GOT3 (cell line): Measurements from ENCODE around the gene ITIH5.
"Not testable (repeated sequence)": the region's sequence is repeated elsewhere in the genome, so short reads cannot be mapped to it uniquely, and the experiment has no call there.

Source experiments
- DNase-seq: peaks from one replicate; lab custom pipeline; 2025; ENCODE audit warnings: mixed read lengths; lab: John Stamatoyannopoulos, UW

ITIH5 gene

GRCh38 chr10:7687228-7687907 is 20.6 kb upstream of the ITIH5 start:
- peak; percentile 35 for DNase-seq

DNA sequence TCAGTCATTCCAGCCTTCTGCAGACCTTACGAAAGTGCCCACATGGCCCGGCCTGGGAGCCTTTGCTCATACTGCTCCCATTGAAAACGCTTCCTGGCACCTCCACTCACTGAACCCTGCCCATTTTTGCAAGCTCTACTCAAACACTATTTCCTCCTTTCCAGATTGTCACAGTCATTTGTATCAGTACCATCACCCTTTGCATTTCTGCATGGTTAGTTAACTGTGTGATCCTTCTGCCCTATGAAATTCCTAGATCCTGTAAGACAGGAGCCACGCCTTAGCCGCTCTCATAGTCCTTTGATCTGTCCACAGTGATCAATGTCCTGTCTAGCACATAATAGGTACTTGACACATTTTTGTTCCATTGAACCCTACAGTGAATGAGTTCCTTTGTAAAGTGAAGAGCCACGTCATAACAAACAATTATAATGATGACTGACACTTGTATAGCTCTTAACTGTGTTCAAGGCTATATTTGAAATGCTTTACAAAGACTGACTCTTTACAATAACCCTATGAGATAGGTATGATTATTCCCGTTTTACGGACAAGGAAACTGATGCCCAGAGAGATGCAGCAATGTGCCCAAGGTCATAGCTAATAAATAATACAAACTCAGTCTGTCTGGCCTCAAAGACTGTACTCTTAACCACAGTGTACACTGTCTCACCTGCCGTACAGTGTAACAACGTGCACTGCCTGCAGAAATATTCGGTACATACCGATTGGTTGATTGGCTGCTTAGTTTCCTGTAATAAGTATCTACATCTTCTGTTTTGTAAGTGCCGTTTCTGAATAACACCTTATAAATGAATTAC is 19.8 kb upstream of the ITIH5 start:
- DNase-seq, result no peak

- not testable (repeated sequence) for DNase-seq
Observed at GRCh38 chr10:7680078-7680477, 13.3 kb upstream of the ITIH5 start.

DNA sequence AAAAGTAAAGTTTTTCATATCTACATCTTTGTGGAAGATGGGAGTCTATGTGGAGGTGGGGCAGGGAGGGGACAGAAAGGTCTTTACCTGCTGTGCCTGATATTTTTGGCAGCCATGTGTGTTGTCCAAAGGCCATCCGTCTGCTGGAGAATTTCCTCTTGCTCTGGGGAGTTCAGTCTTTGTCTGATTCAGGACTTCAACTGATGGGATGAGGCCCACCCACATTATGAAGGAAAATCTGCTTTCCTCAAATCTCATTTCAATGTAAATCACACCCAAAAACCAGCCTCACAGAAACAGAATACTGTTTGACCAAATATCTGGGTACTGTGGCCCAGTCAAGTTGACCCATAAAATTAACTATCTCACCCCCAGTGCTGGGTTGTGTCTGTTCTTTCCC is 12.5 kb upstream of the ITIH5 start:
- DNase-seq, result no peak

- DNase-seq, result no peak
Observed at GRCh38 chr10:7672341-7673134, 5.8 kb upstream of the ITIH5 start.

DNA sequence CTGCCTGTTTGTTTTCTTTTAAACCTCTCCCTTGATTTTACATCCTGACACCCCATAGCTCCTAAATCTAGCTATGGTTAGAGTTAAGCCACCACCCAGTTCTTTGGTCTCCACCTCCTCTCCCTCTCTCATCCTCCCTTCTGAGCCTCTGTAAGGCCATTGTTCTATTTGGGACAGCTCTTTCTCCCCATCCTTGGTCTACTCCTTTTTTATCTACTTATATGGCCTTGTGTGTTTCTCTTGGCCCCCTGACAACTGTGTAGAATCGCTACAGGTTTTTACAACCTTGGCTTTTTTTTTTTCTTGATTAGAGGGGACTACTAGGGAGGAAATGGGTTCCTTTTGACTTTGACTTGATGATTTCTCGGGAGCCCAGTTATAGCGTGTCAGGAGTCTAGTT is 3.4 kb upstream of the ITIH5 start:
- DNase-seq, result no peak

GRCh38 chr10:7667262-7668141 is 736 bp upstream of the ITIH5 start:
- DNase-seq, result no peak

- DNase-seq, result no peak
Observed at GRCh38 chr10:7665767-7666166, 999 bp downstream of the ITIH5 start.

- DNase-seq, result no peak
Observed at GRCh38 chr10:7664707-7665106, 2.1 kb downstream of the ITIH5 start.

GRCh38 chr10:7662522-7662921 is 4.2 kb downstream of the ITIH5 start:
- no peak for DNase-seq

DNA sequence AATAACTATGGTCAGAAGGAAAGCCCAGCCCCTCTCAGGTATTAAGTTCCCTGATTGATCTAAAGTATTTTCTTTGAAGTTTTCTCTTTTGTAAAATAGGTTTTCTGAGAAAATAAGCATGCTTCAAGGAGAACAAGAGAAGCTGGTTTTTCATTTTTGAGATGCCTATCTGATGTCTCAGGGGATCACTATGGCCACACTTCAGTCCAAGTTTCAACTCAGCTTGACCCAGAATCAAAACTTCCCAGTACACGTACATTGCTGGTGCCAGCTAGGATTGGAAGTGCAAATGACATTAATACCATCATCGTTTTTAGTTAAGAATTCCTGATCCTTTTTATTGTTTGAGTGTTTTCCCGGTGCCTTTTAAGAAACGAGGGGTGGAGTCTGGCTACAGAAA is 7.2 kb downstream of the ITIH5 start:
- DNase-seq, result no peak

- no peak for DNase-seq
Observed at GRCh38 chr10:7657552-7657951, 9.2 kb downstream of the ITIH5 start.

GRCh38 chr10:7657079-7657478 is 9.7 kb downstream of the ITIH5 start:
- not testable (repeated sequence) for DNase-seq

GRCh38 chr10:7651853-7652470 is 14.8 kb downstream of the ITIH5 start:
- no peak for DNase-seq

- DNase-seq, result no peak
Observed at GRCh38 chr10:7649673-7650300, 17.0 kb downstream of the ITIH5 start.

GRCh38 chr10:7647062-7647664 is 19.6 kb downstream of the ITIH5 start:
- no peak for DNase-seq

DNA sequence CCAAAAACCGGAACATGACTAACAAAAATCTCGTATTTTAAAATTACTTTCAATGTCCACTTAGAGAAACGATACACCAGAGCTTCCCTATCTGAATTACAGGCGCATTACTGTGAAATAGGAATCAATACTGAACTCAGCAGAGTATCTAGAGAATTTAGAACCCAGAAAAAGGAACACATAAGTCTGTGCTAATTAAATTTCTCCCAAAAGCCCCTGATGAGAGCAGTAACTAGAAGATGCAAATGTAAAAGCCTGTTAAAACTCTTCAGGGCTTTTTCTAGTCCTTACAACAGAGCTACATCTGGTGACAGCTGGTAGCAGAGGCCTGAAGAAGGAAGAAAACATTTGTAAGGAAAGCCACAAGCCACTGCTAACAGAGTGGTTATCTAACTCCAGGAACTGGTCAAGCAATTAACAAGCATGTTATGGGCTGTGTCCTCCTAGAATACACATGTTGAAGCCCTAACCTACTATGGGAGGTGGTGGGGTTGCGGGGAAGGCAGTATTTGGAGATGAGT is 24.2 kb downstream of the ITIH5 start:
- no peak for DNase-seq

GRCh38 chr10:7635408-7636125 is 31.2 kb downstream of the ITIH5 start:
- DNase-seq, result no peak

GRCh38 chr10:7634142-7634894 is 32.4 kb downstream of the ITIH5 start:
- DNase-seq, result no peak
